Activated CD8-positive, alpha-beta memory T cell treated with anti-CD3 and anti-CD28 coated beads for 1 hour (primary cell): ENCODE measurements around the gene TIGD1.

ENCODE experiments used
- DNase-seq, 2 donors: peaks; one replicate each; pipeline ENCODE4 v3.0.0-alpha.2; 2020; ENCODE audit warnings: low read depth in 1 of 2; ENCODE audit errors: extremely low read depth in 1 of 2

Gene TIGD1

DNA sequence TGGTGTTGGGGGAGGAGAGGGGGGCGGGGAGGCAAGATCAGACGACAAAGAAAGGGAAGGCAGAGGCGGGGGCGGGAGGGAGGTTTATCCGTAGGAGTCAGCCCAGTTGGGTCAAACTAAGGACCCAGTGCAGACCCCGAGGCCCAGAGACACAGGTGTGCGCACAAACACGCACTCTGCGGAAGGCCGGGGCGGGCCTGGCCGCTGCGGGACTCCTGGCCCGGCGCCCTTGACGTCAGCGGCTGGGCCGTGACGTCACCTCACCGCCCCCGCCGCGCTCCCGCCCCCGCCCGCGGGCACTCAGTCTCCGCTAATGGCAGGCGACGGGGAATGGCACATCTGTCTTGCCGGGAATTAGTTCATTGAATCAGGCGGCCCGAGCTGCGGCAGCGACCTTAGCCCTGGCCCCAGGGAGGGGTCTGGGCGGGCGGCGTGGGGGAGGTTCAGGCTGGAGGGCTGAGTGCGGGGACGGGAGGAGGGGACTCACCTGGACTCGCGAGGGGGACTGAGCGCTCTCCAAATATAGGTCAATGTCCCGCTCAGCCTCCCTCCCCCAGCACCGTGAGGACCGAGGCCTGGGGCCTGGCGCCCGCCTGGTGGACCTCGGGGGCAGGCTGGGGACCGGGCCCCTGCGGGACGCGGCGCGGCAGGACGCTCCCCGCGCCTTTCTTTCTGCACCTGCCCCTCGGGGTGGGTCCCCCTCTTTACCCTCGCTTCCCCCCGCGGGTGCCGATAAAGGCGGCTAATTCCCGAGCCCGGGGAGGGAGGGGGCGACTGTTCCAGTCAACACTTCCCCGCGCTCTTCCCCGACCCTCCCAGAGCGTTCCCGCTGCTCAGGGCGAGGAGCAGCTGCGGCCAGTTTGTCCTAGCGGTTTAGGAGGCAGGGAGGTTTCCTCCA is 47.2 kb downstream of the TIGD1 start:
- peak; percentile 17 to 27 for DNase-seq

DNA sequence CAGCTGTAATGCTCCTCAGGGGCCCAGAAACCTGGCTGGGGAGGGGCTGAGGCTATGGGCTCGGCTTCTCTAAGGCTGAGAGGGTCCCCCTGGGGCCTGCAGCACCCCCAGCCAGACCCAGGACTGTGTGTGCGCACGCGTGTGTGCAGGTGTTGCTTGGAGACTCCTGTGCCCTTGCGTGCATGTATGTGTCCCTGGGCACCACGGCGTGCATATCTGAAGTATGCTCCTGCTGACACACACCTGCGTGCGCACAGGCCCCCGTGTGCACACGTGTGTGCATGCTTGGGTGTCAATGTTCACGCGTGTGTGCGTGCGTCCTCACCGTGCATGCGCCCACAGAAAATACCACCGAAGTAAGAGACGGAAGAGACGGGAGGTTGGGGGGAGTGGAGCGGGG is 47.8 kb downstream of the TIGD1 start:
- peak in 1 of 2 donors; percentile 14 for DNase-seq

GRCh38 chr2:232501794-232502390 is 48.5 kb downstream of the TIGD1 start:
- DNase-seq = no peak

DNA sequence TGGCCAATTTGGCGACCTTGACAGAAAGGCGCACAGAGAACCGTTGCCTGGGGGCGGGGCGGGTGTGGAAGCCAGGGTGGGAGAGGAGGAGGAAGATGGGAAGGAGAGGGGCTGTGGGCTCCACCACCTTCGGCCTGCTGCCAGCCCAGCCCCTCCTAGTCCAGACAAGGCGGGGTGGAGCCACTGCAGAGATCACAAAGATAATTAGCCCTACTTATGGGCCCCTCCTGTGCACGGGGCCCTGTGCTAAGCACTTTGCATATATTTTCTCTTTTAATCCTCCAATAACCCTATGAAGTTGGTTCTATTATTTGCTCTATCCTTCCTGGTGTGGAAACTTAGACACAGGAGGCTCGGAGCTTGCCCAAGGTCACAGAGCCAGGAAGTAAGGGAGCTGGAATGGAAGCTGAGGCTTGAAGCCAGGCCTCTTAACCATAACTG is 49.0 kb downstream of the TIGD1 start:
- DNase-seq = no peak

GRCh38 chr2:232498452-232498851 is 51.9 kb downstream of the TIGD1 start:
- no peak for DNase-seq
